Measurements from ENCODE around the gene PRIMA1. TPM values are rescaled to one million over a fixed set of nuclear protein-coding genes. Genes with fewer than 3 reads are reported as not detected.

The PRIMA1 gene
- total and polyA plus RNA-seq, 4 donors, result 0.22 to 0.78 (median 0.53) TPM

DNA sequence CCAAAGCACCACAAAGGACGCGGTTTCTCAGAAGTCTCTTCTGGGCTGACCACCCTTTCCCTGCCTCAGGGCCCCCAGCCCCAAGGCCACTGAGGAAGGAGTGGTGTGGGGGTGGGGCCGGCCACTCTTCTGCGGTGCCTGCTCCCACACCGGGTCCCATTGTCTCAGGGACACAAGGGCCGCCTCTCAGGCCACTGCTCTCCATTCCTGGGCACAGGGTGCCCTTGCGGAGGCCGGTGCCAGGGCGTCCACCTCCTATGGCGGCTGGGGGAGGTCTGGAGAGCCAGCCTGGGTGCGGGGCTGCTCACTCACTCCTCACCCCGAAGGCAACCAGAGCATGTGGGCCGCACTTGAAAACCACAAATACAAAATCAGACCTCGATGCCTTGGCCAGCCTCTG, 44.1 kb downstream of the PRIMA1 start:
- no peak overlapping the region for H3K4me3 ChIP-seq
- DNase-seq (no peak), ATAC-seq (ENCODE audit: insufficient read depth, low FRiP score) (no peak)
- H3K4me1 ChIP-seq (ENCODE audit: control insufficient read depth in 5 of 5, insufficient read depth in 5 of 5, low read length in 5 of 5), result peaks cover 0 to 15% (median 0%) of the 10 kb centered on the region in 5 donors
- H3K36me3 ChIP-seq (ENCODE audit: control insufficient read depth in 4 of 4, insufficient read depth in 4 of 4, low read length in 4 of 4), result no peaks in the 10 kb centered on the region
- H3K9me3 ChIP-seq (ENCODE audit: control insufficient read depth in 4 of 4, insufficient read depth in 3 of 4, low read length in 3 of 4), result peaks cover 0 to 4% (median 0%) of the 10 kb centered on the region in 4 donors
- TF ChIP-seq, protein P1, sequence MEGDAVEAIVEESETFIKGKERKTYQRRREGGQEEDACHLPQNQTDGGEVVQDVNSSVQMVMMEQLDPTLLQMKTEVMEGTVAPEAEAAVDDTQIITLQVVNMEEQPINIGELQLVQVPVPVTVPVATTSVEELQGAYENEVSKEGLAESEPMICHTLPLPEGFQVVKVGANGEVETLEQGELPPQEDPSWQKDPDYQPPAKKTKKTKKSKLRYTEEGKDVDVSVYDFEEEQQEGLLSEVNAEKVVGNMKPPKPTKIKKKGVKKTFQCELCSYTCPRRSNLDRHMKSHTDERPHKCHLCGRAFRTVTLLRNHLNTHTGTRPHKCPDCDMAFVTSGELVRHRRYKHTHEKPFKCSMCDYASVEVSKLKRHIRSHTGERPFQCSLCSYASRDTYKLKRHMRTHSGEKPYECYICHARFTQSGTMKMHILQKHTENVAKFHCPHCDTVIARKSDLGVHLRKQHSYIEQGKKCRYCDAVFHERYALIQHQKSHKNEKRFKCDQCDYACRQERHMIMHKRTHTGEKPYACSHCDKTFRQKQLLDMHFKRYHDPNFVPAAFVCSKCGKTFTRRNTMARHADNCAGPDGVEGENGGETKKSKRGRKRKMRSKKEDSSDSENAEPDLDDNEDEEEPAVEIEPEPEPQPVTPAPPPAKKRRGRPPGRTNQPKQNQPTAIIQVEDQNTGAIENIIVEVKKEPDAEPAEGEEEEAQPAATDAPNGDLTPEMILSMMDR (IDR thresholded peaks at IDR 0.05; ENCODE audit: control extremely low read depth, extremely low read depth), result no peak
- no peak overlapping the region for H3K27ac ChIP-seq (ENCODE audit: low read depth in 1 of 2, low read length in 1 of 2)
- peaks cover 0 to 3% (median 0%) of the 10 kb centered on the region in 3 donors for H3K27me3 ChIP-seq (ENCODE audit: control insufficient read depth in 3 of 3, insufficient read depth in 3 of 3, low read length in 2 of 3)
- no peak overlapping the region for H3K9ac ChIP-seq (ENCODE audit: insufficient read depth in 1 of 2, low read length in 2 of 2)
- WGBS, 2 donors, result 73 to 81% methylated on average over 14 of the region's 14 CpGs

DNA sequence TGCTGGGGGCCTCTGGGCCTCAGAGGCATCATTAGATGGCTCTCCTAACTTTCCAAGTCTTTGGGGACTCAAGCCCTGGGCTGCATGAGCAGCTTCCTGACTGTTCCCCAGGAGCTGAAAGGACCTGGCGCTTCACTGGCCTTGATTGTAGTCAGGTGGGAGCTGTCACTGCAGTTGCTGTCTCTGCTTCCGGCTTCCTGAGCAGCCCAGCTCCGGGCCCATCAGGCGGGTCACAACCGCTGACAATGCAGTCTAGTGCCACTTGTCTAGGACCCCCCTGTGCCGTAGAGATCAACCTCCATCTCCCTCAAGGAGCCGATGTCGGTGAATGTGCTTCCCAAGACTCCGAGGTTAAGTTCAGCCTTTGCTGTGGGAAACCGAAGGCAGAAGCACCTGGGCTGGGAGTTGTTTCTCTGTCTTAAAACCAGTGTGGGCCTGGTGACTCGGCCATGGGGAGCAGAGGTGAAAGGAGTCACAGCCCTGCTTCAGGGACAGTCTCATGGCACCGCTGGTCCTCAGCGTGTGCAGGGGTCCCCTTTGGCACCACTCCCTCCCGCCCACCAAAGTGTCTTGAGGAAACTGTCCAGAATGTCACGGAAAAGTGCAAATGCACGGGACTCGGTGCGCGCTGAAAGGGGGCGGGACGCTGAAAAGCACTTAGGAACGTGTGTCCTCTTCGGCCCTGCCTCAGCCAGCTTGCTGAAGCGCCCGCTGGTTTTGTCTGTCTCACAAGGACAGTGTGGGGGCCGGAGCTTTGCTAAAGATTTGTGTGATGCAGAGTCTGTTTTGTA, 44.8 kb downstream of the PRIMA1 start:
- H3K4me3 ChIP-seq, result no peak overlapping the region
- WGBS, 2 donors, result 81 to 88% methylated on average over 26 of the region's 26 CpGs
- no peak overlapping the region for H3K9ac ChIP-seq (ENCODE audit: insufficient read depth in 1 of 2, low read length in 2 of 2)
- peak overlapping the region in 1 of 2 donors; percentile 79 for H3K27ac ChIP-seq (ENCODE audit: low read depth in 1 of 2, low read length in 1 of 2)
- ATAC-seq (ENCODE audit: insufficient read depth, low FRiP score), result no peak
- no peaks in the 10 kb centered on the region for H3K36me3 ChIP-seq (ENCODE audit: control insufficient read depth in 4 of 4, insufficient read depth in 4 of 4, low read length in 4 of 4)
- TF ChIP-seq, protein P1 (IDR thresholded peaks at IDR 0.05; ENCODE audit: control extremely low read depth, extremely low read depth), result no peak
- peaks cover 0 to 3% (median 0%) of the 10 kb centered on the region in 3 donors for H3K27me3 ChIP-seq (ENCODE audit: control insufficient read depth in 3 of 3, insufficient read depth in 3 of 3, low read length in 2 of 3)
- DNase-seq, result no peak
- peaks cover 0 to 15% (median 0%) of the 10 kb centered on the region in 5 donors for H3K4me1 ChIP-seq (ENCODE audit: control insufficient read depth in 5 of 5, insufficient read depth in 5 of 5, low read length in 5 of 5)
- peaks cover 0 to 4% (median 0%) of the 10 kb centered on the region in 4 donors for H3K9me3 ChIP-seq (ENCODE audit: control insufficient read depth in 4 of 4, insufficient read depth in 3 of 4, low read length in 3 of 4)

DNA sequence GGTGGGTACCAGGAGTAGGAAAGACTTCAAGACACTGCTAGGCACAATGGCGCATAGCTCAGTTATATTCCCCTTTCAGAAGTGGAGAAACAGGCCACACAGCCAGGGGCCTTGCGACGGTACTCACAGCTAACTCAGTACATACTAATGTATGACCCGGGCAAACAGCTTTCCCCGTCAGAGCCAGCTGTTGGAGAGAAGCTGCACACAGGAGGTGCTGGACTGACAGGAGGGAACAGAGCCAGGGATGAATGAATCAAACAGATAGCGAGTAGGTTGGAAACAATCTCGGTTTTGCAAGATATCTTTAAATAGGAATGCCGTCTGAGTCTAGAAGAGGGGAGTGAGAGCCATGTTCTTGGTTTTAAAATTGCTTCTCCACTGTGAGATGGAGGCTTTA, 45.5 kb downstream of the PRIMA1 start:
- Histone ChIP-seq H3K9ac (ENCODE audit: insufficient read depth in 1 of 2, low read length in 2 of 2) (no peak overlapping the region), H3K4me3 (no peak overlapping the region), H3K4me1 (ENCODE audit: control insufficient read depth in 5 of 5, insufficient read depth in 5 of 5, low read length in 5 of 5) (peaks cover 0 to 15% (median 0%) of the 10 kb centered on the region in 5 donors), H3K27ac (ENCODE audit: low read depth in 1 of 2, low read length in 1 of 2) (peak overlapping the region in 1 of 2 donors; percentile 88), H3K36me3 (ENCODE audit: control insufficient read depth in 4 of 4, insufficient read depth in 4 of 4, low read length in 4 of 4) (no peaks in the 10 kb centered on the region), H3K27me3 (ENCODE audit: control insufficient read depth in 3 of 3, insufficient read depth in 3 of 3, low read length in 2 of 3) (peaks cover 0 to 3% (median 0%) of the 10 kb centered on the region in 3 donors), H3K9me3 (ENCODE audit: control insufficient read depth in 4 of 4, insufficient read depth in 3 of 4, low read length in 3 of 4) (no peaks in the 10 kb centered on the region)
- 72 to 85% methylated on average over 8 of the region's 8 CpGs for WGBS, 2 donors
- no peak for ATAC-seq (ENCODE audit: insufficient read depth, low FRiP score)
- TF ChIP-seq, protein P1 (IDR thresholded peaks at IDR 0.05; ENCODE audit: control extremely low read depth, extremely low read depth), result no peak
- peak; percentile 46 to 61 (median 55) for DNase-seq

All from lung (tissue), 12 donors.